ENCODE results near the gene SORCS2. TPM values are rescaled to one million over a fixed set of nuclear protein-coding genes. Genes with fewer than 3 reads are reported as not detected.

Gene SORCS2
- total RNA-seq, 1 experiment from 2014 or later: not detected

- H3K27me3 Mint-ChIP-seq (ENCODE audit: insufficient read depth, unreplicated experiment): peaks cover 60% of the 10 kb centered on the region
- no peak overlapping the region for H3K27ac Mint-ChIP-seq (ENCODE audit: low read depth, unreplicated experiment)
- BruUV-seq (replicated peaks): no TSS peak
- TF ChIP-seq CTCF (IDR thresholded peaks at IDR 0.05; ENCODE audit: unreplicated experiment): no peak
- CTCF ChIA-PET: interaction anchor here (1.0 to 1.6 kb wide), 2 partner anchors 106 to 110 kb away, joined by 4 read pairs; partner anchors contain the start of gene SORCS2
- POLR2A ChIA-PET: interaction anchor here (0.6 kb wide), 1 partner anchor 9 kb away, joined by 3 read pairs; no protein-coding TSS in a partner anchor
- no peaks in the 10 kb centered on the region for H3K36me3 Mint-ChIP-seq (ENCODE audit: insufficient read depth, unreplicated experiment)
- intact Hi-C loops (cut with micrococcal nuclease): no loop called here
- H3K9me3 Mint-ChIP-seq (ENCODE audit: unreplicated experiment): no peaks in the 10 kb centered on the region
- H3K4me1 Mint-ChIP-seq (ENCODE audit: insufficient read depth, unreplicated experiment): no peaks in the 10 kb centered on the region
- DNase-seq (ENCODE audit: unreplicated experiment): no peak
- H3K4me3 Mint-ChIP-seq (ENCODE audit: unreplicated experiment): no peak overlapping the region
These were observed 109.7 kb downstream of the SORCS2 start for GRCh38 chr4:7301846-7302630.

DNA sequence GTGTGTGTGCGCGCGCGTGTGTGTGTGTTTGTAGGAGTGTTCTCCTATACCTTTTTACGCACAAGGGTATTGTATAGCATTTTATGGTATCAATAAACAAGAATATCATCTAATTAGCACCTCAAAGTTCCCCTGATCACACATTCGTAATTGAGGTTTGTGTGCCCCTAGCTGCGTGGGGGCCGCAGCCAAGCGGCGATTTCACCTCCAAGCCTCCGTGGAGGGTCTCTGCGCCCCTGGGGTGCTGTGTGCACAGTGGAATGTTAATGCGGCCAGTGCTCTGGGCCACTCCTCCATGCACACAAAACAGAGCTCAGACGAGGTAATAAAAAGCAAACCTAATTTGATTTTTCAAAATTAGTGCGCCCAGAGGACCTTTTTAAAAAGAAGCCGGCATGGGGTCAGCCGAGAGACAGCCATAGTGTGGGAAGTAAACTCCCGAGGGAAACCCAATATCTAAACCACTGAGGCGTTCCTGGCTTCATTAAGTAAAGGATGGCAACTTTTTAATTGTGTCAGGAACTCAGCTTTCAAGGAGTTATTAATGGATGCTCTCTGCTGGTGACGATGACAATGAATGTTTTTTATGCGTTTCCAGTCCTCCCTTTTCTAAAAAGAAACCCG, 110.6 kb downstream of the SORCS2 start:
- no TSS peak for BruUV-seq (replicated peaks)
- no peaks in the 10 kb centered on the region for H3K4me1 Mint-ChIP-seq (ENCODE audit: insufficient read depth, unreplicated experiment)
- ChIA-PET CTCF (interaction anchor here (0.6 to 1.9 kb wide), 2 partner anchors 111 to 277 kb away, joined by 3 to 4 read pairs; partner anchors contain the start of gene SORCS2), POLR2A (interaction anchor here (0.6 kb wide), 1 partner anchor 712 kb away, joined by 4 read pairs; no protein-coding TSS in a partner anchor)
- H3K27me3 Mint-ChIP-seq (ENCODE audit: insufficient read depth, unreplicated experiment): peaks cover 68% of the 10 kb centered on the region
- no peak for TF ChIP-seq CTCF (IDR thresholded peaks at IDR 0.05; ENCODE audit: unreplicated experiment)
- intact Hi-C loops (cut with micrococcal nuclease): no loop called here
- no peak overlapping the region for H3K4me3 Mint-ChIP-seq (ENCODE audit: unreplicated experiment)
- no peak for DNase-seq (ENCODE audit: unreplicated experiment)
- no peaks in the 10 kb centered on the region for H3K9me3 Mint-ChIP-seq (ENCODE audit: unreplicated experiment)
- H3K27ac Mint-ChIP-seq (ENCODE audit: low read depth, unreplicated experiment): no peak overlapping the region
- no peaks in the 10 kb centered on the region for H3K36me3 Mint-ChIP-seq (ENCODE audit: insufficient read depth, unreplicated experiment)

DNA sequence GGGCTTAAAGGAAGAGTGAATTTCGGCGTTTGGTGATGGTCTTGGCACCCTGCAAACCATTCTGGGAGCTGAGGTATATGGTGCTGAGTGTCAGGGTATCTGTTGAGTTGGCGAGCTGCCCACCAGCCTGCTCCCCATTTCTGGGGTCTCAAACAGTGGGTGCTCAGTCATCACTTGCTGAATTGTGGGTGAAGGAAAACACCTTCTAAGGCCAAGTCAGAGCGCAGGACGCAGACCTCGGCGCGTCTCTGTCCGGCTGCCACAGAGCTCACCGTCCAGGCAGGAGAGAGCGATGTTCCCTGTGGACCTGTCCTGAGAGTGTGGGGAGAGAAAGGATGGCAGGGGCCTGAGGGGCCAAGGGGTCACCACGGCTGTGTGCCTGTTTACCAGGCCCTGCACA, 111.2 kb downstream of the SORCS2 start:
- intact Hi-C loops (cut with micrococcal nuclease): no loop called here
- DNase-seq (ENCODE audit: unreplicated experiment): no peak
- no peak overlapping the region for H3K27ac Mint-ChIP-seq (ENCODE audit: low read depth, unreplicated experiment)
- H3K4me1 Mint-ChIP-seq (ENCODE audit: insufficient read depth, unreplicated experiment): no peaks in the 10 kb centered on the region
- ChIA-PET CTCF (interaction anchor here (0.7 to 1.9 kb wide), 2 partner anchors 112 to 415 kb away, joined by 3 to 4 read pairs; partner anchors contain the start of gene SORCS2), POLR2A (interaction anchor here (0.6 kb wide), 1 partner anchor 712 kb away, joined by 4 read pairs; no protein-coding TSS in a partner anchor)
- H3K4me3 Mint-ChIP-seq (ENCODE audit: unreplicated experiment): no peak overlapping the region
- peaks cover 75% of the 10 kb centered on the region for H3K27me3 Mint-ChIP-seq (ENCODE audit: insufficient read depth, unreplicated experiment)
- TF ChIP-seq CTCF (IDR thresholded peaks at IDR 0.05; ENCODE audit: unreplicated experiment): no peak
- no TSS peak for BruUV-seq (replicated peaks)
- H3K36me3 Mint-ChIP-seq (ENCODE audit: insufficient read depth, unreplicated experiment): no peaks in the 10 kb centered on the region
- H3K9me3 Mint-ChIP-seq (ENCODE audit: unreplicated experiment): no peaks in the 10 kb centered on the region

GRCh38 chr4:7304436-7304835, 112.1 kb downstream of the SORCS2 start:
- TF ChIP-seq CTCF (IDR thresholded peaks at IDR 0.05; ENCODE audit: unreplicated experiment): no peak
- no TSS peak for BruUV-seq (replicated peaks)
- ChIA-PET CTCF (interaction anchor here (1.1 to 1.9 kb wide), 2 partner anchors 8 to 113 kb away, joined by 3 to 4 read pairs; partner anchors contain the start of gene SORCS2), POLR2A (no interaction called here)
- Mint-ChIP-seq H3K27me3 (ENCODE audit: insufficient read depth, unreplicated experiment) (peaks cover 84% of the 10 kb centered on the region), H3K27ac (ENCODE audit: low read depth, unreplicated experiment) (no peak overlapping the region), H3K9me3 (ENCODE audit: unreplicated experiment) (no peaks in the 10 kb centered on the region), H3K36me3 (ENCODE audit: insufficient read depth, unreplicated experiment) (no peaks in the 10 kb centered on the region), H3K4me1 (ENCODE audit: insufficient read depth, unreplicated experiment) (no peaks in the 10 kb centered on the region), H3K4me3 (ENCODE audit: unreplicated experiment) (no peak overlapping the region)
- intact Hi-C loops (cut with micrococcal nuclease): no loop called here
- DNase-seq (ENCODE audit: unreplicated experiment): no peak

Data from MCF 10A (cell line).